ENCODE measurements around the gene TMEM52B. TPM values are rescaled to one million over a fixed set of nuclear protein-coding genes. Genes with fewer than 3 reads are reported as not detected.

Gene TMEM52B
- polyA plus RNA-seq (2013, experiment 1 of 2), result not detected
- not detected for polyA plus RNA-seq (2013, experiment 2 of 2)

GRCh38 chr12:10178821-10179220, at the start of gene TMEM52B:
TSS of gene TMEM52B (plus strand) at chr12:10179032. CDS start at chr12:10179575, 543 bp downstream.
- no peaks in the 10 kb centered on the region for H3K4me1 ChIP-seq (ENCODE audit: control insufficient read depth in 2 of 2, insufficient read depth in 1 of 2, low read depth in 1 of 2, low read length in 2 of 2)
- peaks cover 0 to 12% (median 0%) of the 10 kb centered on the region in 3 experiments for H3K27me3 ChIP-seq (ENCODE audit: control insufficient read depth in 3 of 3, insufficient read depth in 3 of 3, low read depth in 1 of 3, low read length in 3 of 3)
- H3K27ac ChIP-seq (replicated peaks; ENCODE audit: low read length), result no peak within 1 kb of the TSS
- no peak within 1 kb of the TSS for H3K14ac ChIP-seq (ENCODE audit: low read length)
- H3K9me3 ChIP-seq (replicated peaks in 1 of 2; ENCODE audit: control insufficient read depth in 2 of 2, insufficient read depth in 1 of 2, low read depth in 1 of 2, low read length in 2 of 2), result no peaks in the 10 kb centered on the region
- H3K4me2 ChIP-seq (ENCODE audit: insufficient read depth, low read length, poor library complexity, severe bottlenecking), result no peak within 1 kb of the TSS
- H2BK15ac ChIP-seq (ENCODE audit: low read length), result no peak within 1 kb of the TSS
- no peaks in the 10 kb centered on the region for H3K79me1 ChIP-seq (ENCODE audit: low read depth, low read length)
- WGBS, 2 donors (ENCODE audit: extremely low coverage in 2 of 2, insufficient read length in 2 of 2, insufficient replicate concordance in 1 of 2), result no CpG with 5 or more reads among the region's 4 CpGs
- peak within 1 kb of the TSS; percentile 35 for H2AFZ ChIP-seq (ENCODE audit: low read length)
- H2BK120ac ChIP-seq (ENCODE audit: low read depth, low read length), result no peak within 1 kb of the TSS
- no peak within 1 kb of the TSS for H2BK12ac ChIP-seq (ENCODE audit: low read length)
- H3K4me3 ChIP-seq (ENCODE audit: low read length in 2 of 2), result no peak within 1 kb of the TSS
- no peak within 1 kb of the TSS for H2BK5ac ChIP-seq (ENCODE audit: low read length)
- no peak within 1 kb of the TSS for H4K91ac ChIP-seq (ENCODE audit: low read depth, low read length, poor library complexity)
- H3K9ac ChIP-seq (ENCODE audit: low read depth, low read length, poor library complexity), result no peak within 1 kb of the TSS
- DNase-seq (ENCODE audit: low spot score), result no peak
- no peak within 1 kb of the TSS for H2AK5ac ChIP-seq (ENCODE audit: low read depth, low read length)
- no peak within 1 kb of the TSS for H3K4ac ChIP-seq (ENCODE audit: low read length)
- H3K18ac ChIP-seq (ENCODE audit: low read length), result no peak within 1 kb of the TSS
- no peak within 1 kb of the TSS for H3K23ac ChIP-seq (ENCODE audit: low read depth, low read length, poor library complexity)
- H4K8ac ChIP-seq (ENCODE audit: low read depth, low read length), result no peak within 1 kb of the TSS
- H3K36me3 ChIP-seq (replicated peaks in 1 of 2; ENCODE audit: control insufficient read depth in 2 of 2, insufficient read depth in 2 of 2, low read length in 2 of 2), result no peaks in the 10 kb centered on the region

GRCh38 chr12:10130042-10130441, 48.8 kb upstream of the TMEM52B start, which contains the start of gene CLEC7A:
TSS of gene CLEC7A (minus strand) at chr12:10130199. CDS start at chr12:10130082, 117 bp downstream.
- no peaks in the 10 kb centered on the region for H3K27me3 ChIP-seq (ENCODE audit: control insufficient read depth in 3 of 3, insufficient read depth in 3 of 3, low read depth in 1 of 3, low read length in 3 of 3)
- H3K9me3 ChIP-seq (replicated peaks in 1 of 2; ENCODE audit: control insufficient read depth in 2 of 2, insufficient read depth in 1 of 2, low read depth in 1 of 2, low read length in 2 of 2), result no peaks in the 10 kb centered on the region
- H3K23ac ChIP-seq (ENCODE audit: low read depth, low read length, poor library complexity), result no peak within 1 kb of the TSS
- H3K36me3 ChIP-seq (replicated peaks in 1 of 2; ENCODE audit: control insufficient read depth in 2 of 2, insufficient read depth in 2 of 2, low read length in 2 of 2), result no peaks in the 10 kb centered on the region
- no peak within 1 kb of the TSS for H2AFZ ChIP-seq (ENCODE audit: low read length)
- no peak within 1 kb of the TSS for H2BK5ac ChIP-seq (ENCODE audit: low read length)
- no peak within 1 kb of the TSS for H3K14ac ChIP-seq (ENCODE audit: low read length)
- H3K9ac ChIP-seq (ENCODE audit: low read depth, low read length, poor library complexity), result no peak within 1 kb of the TSS
- no peak within 1 kb of the TSS for H3K27ac ChIP-seq (replicated peaks; ENCODE audit: low read length)
- no peak within 1 kb of the TSS for H4K91ac ChIP-seq (ENCODE audit: low read depth, low read length, poor library complexity)
- no CpG with 5 or more reads among the region's 1 CpG for WGBS, 2 donors (ENCODE audit: extremely low coverage in 2 of 2, insufficient read length in 2 of 2, insufficient replicate concordance in 1 of 2)
- H3K18ac ChIP-seq (ENCODE audit: low read length), result no peak within 1 kb of the TSS
- no peak for DNase-seq (ENCODE audit: low spot score)
- no peak within 1 kb of the TSS for H3K4ac ChIP-seq (ENCODE audit: low read length)
- no peaks in the 10 kb centered on the region for H3K79me1 ChIP-seq (ENCODE audit: low read depth, low read length)
- no peak within 1 kb of the TSS for H2BK12ac ChIP-seq (ENCODE audit: low read length)
- no peak within 1 kb of the TSS for H2BK15ac ChIP-seq (ENCODE audit: low read length)
- H3K4me3 ChIP-seq (ENCODE audit: low read length in 2 of 2), result no peak within 1 kb of the TSS
- no peaks in the 10 kb centered on the region for H3K4me1 ChIP-seq (ENCODE audit: control insufficient read depth in 2 of 2, insufficient read depth in 1 of 2, low read depth in 1 of 2, low read length in 2 of 2)
- no peak within 1 kb of the TSS for H4K8ac ChIP-seq (ENCODE audit: low read depth, low read length)
- H2BK120ac ChIP-seq (ENCODE audit: low read depth, low read length), result no peak within 1 kb of the TSS
- no peak within 1 kb of the TSS for H3K4me2 ChIP-seq (ENCODE audit: insufficient read depth, low read length, poor library complexity, severe bottlenecking)
- no peak within 1 kb of the TSS for H2AK5ac ChIP-seq (ENCODE audit: low read depth, low read length)

GRCh38 chr12:10131111-10131690, 47.6 kb upstream of the TMEM52B start:
- no CpG with 5 or more reads among the region's 2 CpGs for WGBS, 2 donors (ENCODE audit: extremely low coverage in 2 of 2, insufficient read length in 2 of 2, insufficient replicate concordance in 1 of 2)
- DNase-seq (ENCODE audit: low spot score), result no peak
- no peak overlapping the region for H2AK5ac ChIP-seq (ENCODE audit: low read depth, low read length)
- no peak overlapping the region for H3K27ac ChIP-seq (replicated peaks; ENCODE audit: low read length)
- no peak overlapping the region for H2BK12ac ChIP-seq (ENCODE audit: low read length)
- H3K4me3 ChIP-seq (ENCODE audit: low read length in 2 of 2), result no peak overlapping the region
- H3K18ac ChIP-seq (ENCODE audit: low read length), result no peak overlapping the region
- no peaks in the 10 kb centered on the region for H3K27me3 ChIP-seq (ENCODE audit: control insufficient read depth in 3 of 3, insufficient read depth in 3 of 3, low read depth in 1 of 3, low read length in 3 of 3)
- no peak overlapping the region for H3K14ac ChIP-seq (ENCODE audit: low read length)
- no peaks in the 10 kb centered on the region for H3K36me3 ChIP-seq (replicated peaks in 1 of 2; ENCODE audit: control insufficient read depth in 2 of 2, insufficient read depth in 2 of 2, low read length in 2 of 2)
- H3K4me2 ChIP-seq (ENCODE audit: insufficient read depth, low read length, poor library complexity, severe bottlenecking), result no peak overlapping the region
- no peak overlapping the region for H3K23ac ChIP-seq (ENCODE audit: low read depth, low read length, poor library complexity)
- no peaks in the 10 kb centered on the region for H3K4me1 ChIP-seq (ENCODE audit: control insufficient read depth in 2 of 2, insufficient read depth in 1 of 2, low read depth in 1 of 2, low read length in 2 of 2)
- H4K8ac ChIP-seq (ENCODE audit: low read depth, low read length), result no peak overlapping the region
- no peak overlapping the region for H3K4ac ChIP-seq (ENCODE audit: low read length)
- no peak overlapping the region for H2BK15ac ChIP-seq (ENCODE audit: low read length)
- H4K91ac ChIP-seq (ENCODE audit: low read depth, low read length, poor library complexity), result no peak overlapping the region
- H2BK120ac ChIP-seq (ENCODE audit: low read depth, low read length), result no peak overlapping the region
- no peaks in the 10 kb centered on the region for H3K9me3 ChIP-seq (replicated peaks in 1 of 2; ENCODE audit: control insufficient read depth in 2 of 2, insufficient read depth in 1 of 2, low read depth in 1 of 2, low read length in 2 of 2)
- no peaks in the 10 kb centered on the region for H3K79me1 ChIP-seq (ENCODE audit: low read depth, low read length)
- H3K9ac ChIP-seq (ENCODE audit: low read depth, low read length, poor library complexity), result no peak overlapping the region
- no peak overlapping the region for H2BK5ac ChIP-seq (ENCODE audit: low read length)
- H2AFZ ChIP-seq (ENCODE audit: low read length), result no peak overlapping the region

- no peak overlapping the region for H4K8ac ChIP-seq (ENCODE audit: low read depth, low read length)
- no peak overlapping the region for H2AFZ ChIP-seq (ENCODE audit: low read length)
- H3K27ac ChIP-seq (replicated peaks; ENCODE audit: low read length), result no peak overlapping the region
- H2BK120ac ChIP-seq (ENCODE audit: low read depth, low read length), result no peak overlapping the region
- H3K36me3 ChIP-seq (replicated peaks in 1 of 2; ENCODE audit: control insufficient read depth in 2 of 2, insufficient read depth in 2 of 2, low read length in 2 of 2), result no peaks in the 10 kb centered on the region
- no peak overlapping the region for H3K4ac ChIP-seq (ENCODE audit: low read length)
- H3K4me3 ChIP-seq (ENCODE audit: low read length in 2 of 2), result no peak overlapping the region
- H2BK12ac ChIP-seq (ENCODE audit: low read length), result no peak overlapping the region
- no peak for DNase-seq (ENCODE audit: low spot score)
- H3K9me3 ChIP-seq (replicated peaks in 1 of 2; ENCODE audit: control insufficient read depth in 2 of 2, insufficient read depth in 1 of 2, low read depth in 1 of 2, low read length in 2 of 2), result no peaks in the 10 kb centered on the region
- H2AK5ac ChIP-seq (ENCODE audit: low read depth, low read length), result no peak overlapping the region
- H3K18ac ChIP-seq (ENCODE audit: low read length), result no peak overlapping the region
- WGBS, 2 donors (ENCODE audit: extremely low coverage in 2 of 2, insufficient read length in 2 of 2, insufficient replicate concordance in 1 of 2), result no CpG with 5 or more reads among the region's 6 CpGs
- H2BK5ac ChIP-seq (ENCODE audit: low read length), result no peak overlapping the region
- no peaks in the 10 kb centered on the region for H3K27me3 ChIP-seq (ENCODE audit: control insufficient read depth in 3 of 3, insufficient read depth in 3 of 3, low read depth in 1 of 3, low read length in 3 of 3)
- no peak overlapping the region for H3K4me2 ChIP-seq (ENCODE audit: insufficient read depth, low read length, poor library complexity, severe bottlenecking)
- H2BK15ac ChIP-seq (ENCODE audit: low read length), result no peak overlapping the region
- H4K91ac ChIP-seq (ENCODE audit: low read depth, low read length, poor library complexity), result no peak overlapping the region
- no peak overlapping the region for H3K23ac ChIP-seq (ENCODE audit: low read depth, low read length, poor library complexity)
- H3K14ac ChIP-seq (ENCODE audit: low read length), result no peak overlapping the region
- H3K9ac ChIP-seq (ENCODE audit: low read depth, low read length, poor library complexity), result no peak overlapping the region
- no peaks in the 10 kb centered on the region for H3K4me1 ChIP-seq (ENCODE audit: control insufficient read depth in 2 of 2, insufficient read depth in 1 of 2, low read depth in 1 of 2, low read length in 2 of 2)
- no peaks in the 10 kb centered on the region for H3K79me1 ChIP-seq (ENCODE audit: low read depth, low read length)
Measured at GRCh38 chr12:10132850-10133370, 45.9 kb upstream of the TMEM52B start.
